Left lung (tissue), 10 donors: ENCODE measurements around the gene TPCN2. TPM values are rescaled to one million over a fixed set of nuclear protein-coding genes. Genes with fewer than 3 reads are reported as not detected.

Source experiments
- ATAC-seq: fragments of 200-7000 bp; cut with Tn5 transposase; one replicate; pipeline ENCODE4 v1.9.1; 2020; ENCODE audit warnings: moderate library complexity
- DNase-seq, 4 donors: peaks; one replicate each; pipeline ENCODE4 v3.0.0-alpha.2; 2013 to 2020
- H3K27ac ChIP-seq, 2 donors: fragments of 200-600 bp; sonication (generic) in 1 of 2; one replicate each; pipeline versions ENCODE4 v1.5.0 to v1.8.0; 2020 to 2021
- H3K27me3 ChIP-seq, 2 donors: fragments of 200-600 bp; sonication (generic) in 1 of 2; one replicate each; pipeline versions ENCODE4 v1.5.0 to v1.8.0; 2020 to 2021
- H3K36me3 ChIP-seq, 2 donors: fragments of 200-600 bp; sonication (generic) in 1 of 2; one replicate each; pipeline versions ENCODE4 v1.5.0 to v1.8.0; 2020 to 2021
- H3K4me1 ChIP-seq, 2 donors: fragments of 200-600 bp; one replicate each; pipeline ENCODE4 v1.8.0; 2021
- H3K4me3 ChIP-seq, 2 donors: fragments of 200-600 bp; sonication (generic) in 1 of 2; one replicate each; pipeline versions ENCODE4 v1.5.0 to v1.8.0; 2020 to 2021; ENCODE audit warnings: mild to moderate bottlenecking in 1 of 2
- H3K9me3 ChIP-seq, 2 donors: fragments of 200-600 bp; sonication (generic) in 1 of 2; one replicate each; pipeline versions ENCODE4 v1.5.0 to v1.8.0; 2020 to 2021
- intact Hi-C, 2 donors: fragments of 100-400 bp; cut with DNase I; formaldehyde crosslinking; loops; one replicate each; pipeline versions ENCODE4 v1.11.2 to v1.14.2; 2022
- polyA plus RNA-seq, 6 donors: library from polyadenylated mRNA; unstranded; fragments of 120-200 nt; gene quantifications; one replicate each; pipeline ENCODE4 v1.2.1, GENCODE V29; 2013; ENCODE audit not compliant: insufficient read length in 6 of 6
- total RNA-seq, 2 donors: library from RNA; stranded (reverse); fragmentation: NEBNext Ultra II Directional; extraction: Animal tissue kit (Norgen Biotek cat#: 25700); gene quantifications; one replicate each; pipeline ENCODE4 v1.2.1, GENCODE V29; 2021
- TF ChIP-seq, protein P1 (sequence below), 2 donors: fragments of 200-600 bp; sonication (generic) in 1 of 2; IDR thresholded peaks; one replicate each; pipeline versions ENCODE4 v1.5.0 to v1.8.0; 2021; ENCODE audit warnings: antibody characterized with exemption in 2 of 2
- donor health status: DM: no; HTN: yes; CAD: no.
- donor health status: DM: no; HTN: no; CAD: no.

TPCN2 gene
- total and polyA plus RNA-seq, 8 donors, result 12.1 to 22.0 (median 14.9) TPM

DNA sequence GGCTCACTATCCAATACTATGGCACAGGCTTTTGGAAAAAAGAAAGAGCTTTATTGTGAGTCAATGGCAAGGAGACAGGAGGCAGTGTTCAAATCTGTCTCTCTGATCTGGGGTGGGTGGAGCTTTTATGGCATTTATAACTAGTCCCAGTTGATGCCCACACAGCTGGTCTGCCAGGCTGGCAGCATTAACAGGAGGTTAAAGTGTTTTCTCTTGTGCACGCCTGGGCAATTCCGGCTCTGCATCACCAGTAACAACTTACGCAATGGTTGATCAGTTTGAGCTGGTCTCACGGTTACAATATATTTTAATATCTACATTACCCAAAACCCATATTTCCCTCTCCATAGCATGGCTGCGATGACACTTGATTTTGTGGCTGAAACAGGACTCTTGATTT is 91.9 kb downstream of the TPCN2 start:
- ATAC-seq (no peak), DNase-seq (peak in 1 of 4 donors; percentile 2)
- intact Hi-C loops, result no loop called here
- TF ChIP-seq, protein P1, sequence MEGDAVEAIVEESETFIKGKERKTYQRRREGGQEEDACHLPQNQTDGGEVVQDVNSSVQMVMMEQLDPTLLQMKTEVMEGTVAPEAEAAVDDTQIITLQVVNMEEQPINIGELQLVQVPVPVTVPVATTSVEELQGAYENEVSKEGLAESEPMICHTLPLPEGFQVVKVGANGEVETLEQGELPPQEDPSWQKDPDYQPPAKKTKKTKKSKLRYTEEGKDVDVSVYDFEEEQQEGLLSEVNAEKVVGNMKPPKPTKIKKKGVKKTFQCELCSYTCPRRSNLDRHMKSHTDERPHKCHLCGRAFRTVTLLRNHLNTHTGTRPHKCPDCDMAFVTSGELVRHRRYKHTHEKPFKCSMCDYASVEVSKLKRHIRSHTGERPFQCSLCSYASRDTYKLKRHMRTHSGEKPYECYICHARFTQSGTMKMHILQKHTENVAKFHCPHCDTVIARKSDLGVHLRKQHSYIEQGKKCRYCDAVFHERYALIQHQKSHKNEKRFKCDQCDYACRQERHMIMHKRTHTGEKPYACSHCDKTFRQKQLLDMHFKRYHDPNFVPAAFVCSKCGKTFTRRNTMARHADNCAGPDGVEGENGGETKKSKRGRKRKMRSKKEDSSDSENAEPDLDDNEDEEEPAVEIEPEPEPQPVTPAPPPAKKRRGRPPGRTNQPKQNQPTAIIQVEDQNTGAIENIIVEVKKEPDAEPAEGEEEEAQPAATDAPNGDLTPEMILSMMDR (IDR thresholded peaks at IDR 0.05), result no peak
- H3K9me3 ChIP-seq, result peaks cover 0 to under 1% of the 10 kb centered on the region in 2 donors
- no peaks in the 10 kb centered on the region for H3K27me3 ChIP-seq
- H3K4me3 ChIP-seq, result no peak overlapping the region
- no peaks in the 10 kb centered on the region for H3K36me3 ChIP-seq
- H3K4me1 ChIP-seq, result no peaks in the 10 kb centered on the region
- H3K27ac ChIP-seq, result no peak overlapping the region

DNA sequence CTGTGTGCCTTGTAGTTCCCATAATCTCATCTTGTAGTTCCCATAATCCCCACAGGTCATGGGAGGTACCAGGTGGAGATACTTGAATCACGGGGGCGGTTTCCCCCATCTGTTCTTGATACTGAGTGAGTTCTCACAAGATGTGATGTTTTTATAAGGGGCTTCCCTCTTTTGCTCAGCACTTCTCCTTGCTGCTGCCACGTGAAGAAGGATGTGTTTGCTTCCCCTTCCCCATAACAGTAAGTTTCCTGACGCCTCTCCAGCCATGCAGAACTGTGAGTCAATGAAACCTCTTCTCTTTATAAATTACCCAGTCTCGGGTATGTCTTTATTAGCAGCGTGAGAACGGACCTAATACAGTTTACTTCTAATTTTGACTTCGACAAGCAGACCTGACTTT is 93.0 kb downstream of the TPCN2 start:
- H3K36me3 ChIP-seq, result no peaks in the 10 kb centered on the region
- TF ChIP-seq, protein P1 (IDR thresholded peaks at IDR 0.05), result no peak

DNA sequence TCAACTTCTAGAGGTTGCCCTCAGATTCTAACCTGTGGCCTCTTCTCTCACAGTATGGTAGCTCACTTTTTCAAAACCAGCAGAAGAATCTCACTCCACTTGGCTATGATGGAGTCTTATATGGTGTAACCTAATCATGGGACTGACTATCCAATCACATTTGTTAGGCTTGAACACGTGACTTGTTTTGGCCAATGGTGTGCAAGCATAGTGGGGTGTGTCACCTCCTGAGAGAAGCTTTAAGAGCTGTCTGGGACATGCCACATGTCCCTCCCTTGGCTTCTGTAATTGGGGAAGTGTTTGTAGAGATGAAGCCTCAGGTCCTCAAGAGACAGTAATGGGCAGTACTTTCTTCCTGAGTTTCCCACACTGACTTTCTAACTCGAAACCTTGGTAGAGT is 94.2 kb downstream of the TPCN2 start:
- intact Hi-C loops, result no loop called here
- Histone ChIP-seq H3K4me3 (no peak overlapping the region), H3K9me3 (peaks cover 0 to 15% of the 10 kb centered on the region in 2 donors), H3K36me3 (no peaks in the 10 kb centered on the region), H3K4me1 (no peaks in the 10 kb centered on the region), H3K27me3 (no peaks in the 10 kb centered on the region), H3K27ac (no peak overlapping the region)
- TF ChIP-seq, protein P1 (IDR thresholded peaks at IDR 0.05), result no peak
- no peak for DNase-seq
- no peak for ATAC-seq

More for the DNA sequence above, 93.0 kb downstream of the TPCN2 start:
- no peak for ATAC-seq
- Histone ChIP-seq H3K4me3 (no peak overlapping the region), H3K27ac (no peak overlapping the region), H3K27me3 (no peaks in the 10 kb centered on the region), H3K4me1 (no peaks in the 10 kb centered on the region), H3K9me3 (peaks cover 0 to 8% of the 10 kb centered on the region in 2 donors)
- intact Hi-C loops, result no loop called here
- peak in 1 of 4 donors; percentile 6 for DNase-seq

DNA sequence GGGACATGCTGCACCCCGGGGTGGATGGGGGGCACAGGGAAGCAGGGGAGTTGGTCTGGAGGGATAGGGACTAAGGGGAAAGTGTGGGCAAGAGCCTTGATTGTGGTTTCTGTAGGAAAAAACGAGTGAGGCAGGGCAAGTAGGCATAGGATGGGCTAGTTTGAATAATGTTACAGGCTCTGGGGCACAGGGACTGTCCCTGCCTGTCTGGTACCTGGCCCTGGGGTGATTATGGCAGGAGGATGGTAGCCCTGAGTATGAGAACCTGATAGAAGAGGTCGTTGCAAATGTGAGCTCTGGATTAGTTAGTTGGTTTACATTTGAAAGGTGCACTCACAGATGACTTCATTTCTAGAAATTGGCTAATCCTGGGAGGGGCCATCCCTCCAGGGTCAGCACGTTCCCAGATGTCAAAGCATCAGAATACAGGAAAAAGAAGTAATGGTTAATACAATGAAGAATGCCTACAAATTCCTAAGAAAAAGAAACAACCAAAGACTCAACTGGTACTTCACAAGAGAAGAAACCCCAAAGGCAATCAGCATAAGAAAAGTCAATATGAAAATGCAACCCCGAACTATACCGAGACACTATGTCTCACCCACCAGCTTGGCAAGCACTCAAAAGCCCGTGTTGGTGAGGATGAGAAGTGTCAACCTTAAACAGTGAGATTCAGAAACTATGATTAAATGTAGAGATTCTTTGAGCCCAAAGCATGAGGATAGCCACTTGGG is 95.8 kb downstream of the TPCN2 start:
- Histone ChIP-seq H3K4me3 (no peak overlapping the region), H3K36me3 (no peaks in the 10 kb centered on the region), H3K27ac (no peak overlapping the region), H3K27me3 (no peaks in the 10 kb centered on the region), H3K9me3 (peaks cover 0 to 15% of the 10 kb centered on the region in 2 donors), H3K4me1 (no peaks in the 10 kb centered on the region)
- TF ChIP-seq, protein P1 (IDR thresholded peaks at IDR 0.05), result no peak
- intact Hi-C loops, result no loop called here
- no peak for ATAC-seq
- peak in 1 of 4 donors; percentile 4 for DNase-seq

DNA sequence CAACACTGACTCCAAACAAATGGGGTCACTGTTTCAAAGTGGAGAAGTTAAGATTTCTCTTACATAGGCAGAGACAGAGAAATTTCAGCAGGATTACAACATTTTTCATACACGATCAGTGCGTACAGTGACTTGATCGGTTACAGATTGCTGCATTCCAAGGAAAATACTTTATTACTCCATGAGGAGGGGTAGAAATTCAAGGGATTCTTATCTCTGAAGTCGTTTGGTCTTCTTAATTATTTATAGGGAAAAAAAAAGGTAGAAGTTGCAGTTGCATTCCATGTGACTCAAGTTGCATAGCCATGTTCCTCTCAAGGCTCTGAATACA is 96.3 kb downstream of the TPCN2 start:
- H3K4me1 ChIP-seq, result no peaks in the 10 kb centered on the region
- intact Hi-C loops, result no loop called here
- no peak overlapping the region for H3K4me3 ChIP-seq
- no peak for ATAC-seq
- peak in 1 of 4 donors; percentile 64 for DNase-seq
- H3K27ac ChIP-seq, result no peak overlapping the region
- TF ChIP-seq, protein P1 (IDR thresholded peaks at IDR 0.05), result no peak
- no peaks in the 10 kb centered on the region for H3K27me3 ChIP-seq
- H3K36me3 ChIP-seq, result no peaks in the 10 kb centered on the region
- peaks cover 0 to 15% of the 10 kb centered on the region in 2 donors for H3K9me3 ChIP-seq
